HFF-Myc (cell line): ENCODE results near the gene TRMT112.
"Not testable (repeated sequence)": the region's sequence is repeated elsewhere in the genome, so short reads cannot be mapped to it uniquely, and the experiment has no call there.

Experiments
- DNase-seq: peaks from one replicate; pipeline ENCODE4 v3.0.0-alpha.2; 2011; ENCODE audit warnings: low read depth; ENCODE audit errors: extremely low read depth
- H3K4me3 ChIP-seq: replicated peaks from 2 replicates; pipeline ENCODE4 v1.5.1; 2011; ENCODE audit warnings: low read depth, mild to moderate bottlenecking, control low read depth, low read length
- TF ChIP-seq, protein P1 (sequence below): IDR thresholded peaks from 2 replicates; pipeline ENCODE4 v1.5.1; 2012; ENCODE audit warnings: mild to moderate bottlenecking, low read depth, low read length, control low read depth; ENCODE audit errors: missing control alignments

TRMT112 gene

GRCh38 chr11:64314146-64314804, 3.1 kb downstream of the TRMT112 start:
- DNase-seq = no peak
- TF ChIP-seq, protein P1, sequence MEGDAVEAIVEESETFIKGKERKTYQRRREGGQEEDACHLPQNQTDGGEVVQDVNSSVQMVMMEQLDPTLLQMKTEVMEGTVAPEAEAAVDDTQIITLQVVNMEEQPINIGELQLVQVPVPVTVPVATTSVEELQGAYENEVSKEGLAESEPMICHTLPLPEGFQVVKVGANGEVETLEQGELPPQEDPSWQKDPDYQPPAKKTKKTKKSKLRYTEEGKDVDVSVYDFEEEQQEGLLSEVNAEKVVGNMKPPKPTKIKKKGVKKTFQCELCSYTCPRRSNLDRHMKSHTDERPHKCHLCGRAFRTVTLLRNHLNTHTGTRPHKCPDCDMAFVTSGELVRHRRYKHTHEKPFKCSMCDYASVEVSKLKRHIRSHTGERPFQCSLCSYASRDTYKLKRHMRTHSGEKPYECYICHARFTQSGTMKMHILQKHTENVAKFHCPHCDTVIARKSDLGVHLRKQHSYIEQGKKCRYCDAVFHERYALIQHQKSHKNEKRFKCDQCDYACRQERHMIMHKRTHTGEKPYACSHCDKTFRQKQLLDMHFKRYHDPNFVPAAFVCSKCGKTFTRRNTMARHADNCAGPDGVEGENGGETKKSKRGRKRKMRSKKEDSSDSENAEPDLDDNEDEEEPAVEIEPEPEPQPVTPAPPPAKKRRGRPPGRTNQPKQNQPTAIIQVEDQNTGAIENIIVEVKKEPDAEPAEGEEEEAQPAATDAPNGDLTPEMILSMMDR = peak; percentile 30
- no peak overlapping the region for H3K4me3 ChIP-seq

GRCh38 chr11:64313491-64314145, 3.7 kb downstream of the TRMT112 start:
- no peak for DNase-seq
- TF ChIP-seq, protein P1 = no peak
- H3K4me3 ChIP-seq = no peak overlapping the region

- no peak overlapping the region for H3K4me3 ChIP-seq
- DNase-seq = no peak
- TF ChIP-seq, protein P1 = no peak
Measured at GRCh38 chr11:64312947-64313346, 4.4 kb downstream of the TRMT112 start.

DNA sequence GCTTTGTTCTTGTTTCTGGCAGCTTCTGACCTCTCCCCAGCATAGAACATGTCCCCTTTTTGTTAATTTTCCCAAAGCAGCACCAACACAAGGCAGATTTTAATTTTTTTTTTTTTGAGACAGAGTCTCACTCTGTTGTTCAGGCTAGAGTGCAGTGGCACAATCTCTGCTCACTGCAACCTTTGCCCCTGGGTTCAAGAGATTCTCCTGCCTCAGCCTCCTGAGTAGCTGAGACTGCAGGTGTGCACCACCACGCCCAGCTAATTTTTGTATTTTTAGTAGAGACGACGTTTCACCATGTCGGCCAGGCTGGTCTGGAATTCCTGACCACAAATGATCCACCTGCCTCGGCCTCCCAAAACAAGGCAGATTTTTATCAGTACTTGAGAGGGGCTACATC, 9.6 kb downstream of the TRMT112 start:
- DNase-seq, H3K4me3 ChIP-seq: not testable (repeated sequence)

DNA sequence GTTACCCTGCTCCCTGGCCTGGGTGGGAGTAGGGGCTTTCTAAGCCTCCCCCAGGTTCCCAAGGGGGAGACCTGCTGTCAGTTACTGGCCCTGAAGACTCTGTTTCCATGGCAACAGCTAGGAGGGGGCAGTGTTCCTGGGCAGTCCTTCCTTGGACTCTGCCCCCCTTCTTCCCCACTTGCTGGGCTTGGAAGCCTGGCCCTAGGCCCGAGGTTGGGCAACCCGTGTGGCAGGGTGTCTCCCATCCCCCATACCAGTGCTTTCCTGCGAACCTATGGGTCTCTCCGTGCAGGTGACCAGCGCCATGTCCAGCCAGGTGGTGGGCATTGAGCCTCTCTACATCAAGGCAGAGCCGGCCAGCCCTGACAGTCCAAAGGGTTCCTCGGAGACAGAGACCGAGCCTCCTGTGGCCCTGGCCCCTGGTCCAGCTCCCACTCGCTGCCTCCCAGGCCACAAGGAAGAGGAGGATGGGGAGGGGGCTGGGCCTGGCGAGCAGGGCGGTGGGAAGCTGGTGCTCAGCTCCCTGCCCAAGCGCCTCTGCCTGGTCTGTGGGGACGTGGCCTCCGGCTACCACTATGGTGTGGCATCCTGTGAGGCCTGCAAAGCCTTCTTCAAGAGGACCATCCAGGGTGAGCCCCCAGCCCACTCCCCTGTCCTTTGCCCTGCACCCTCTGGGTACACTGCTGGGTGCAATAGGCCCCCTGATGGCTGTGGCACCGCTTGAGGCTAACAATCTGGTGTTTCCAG, 10.3 kb downstream of the TRMT112 start:
- H3K4me3 ChIP-seq = peak overlapping the region; percentile 79

DNA sequence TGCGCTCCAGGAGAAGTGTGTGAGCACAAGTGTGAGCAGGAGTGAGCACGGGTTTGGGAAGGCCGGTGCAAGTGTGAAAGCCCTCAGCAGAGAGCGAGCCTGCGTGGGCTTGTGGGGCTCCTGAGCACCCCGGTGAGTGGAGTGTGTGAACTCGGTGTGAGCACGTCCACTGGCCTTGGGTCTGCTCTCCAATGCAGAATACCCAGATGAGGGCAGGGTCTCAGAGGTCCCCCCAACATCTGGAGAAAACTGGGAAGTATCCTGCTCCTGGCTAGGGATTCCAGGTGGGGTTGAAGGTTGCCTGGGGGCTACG, 10.8 kb downstream of the TRMT112 start:
- DNase-seq = no peak
- TF ChIP-seq, protein P1 = no peak
- H3K4me3 ChIP-seq = peak overlapping the region; percentile 79

More for the DNA sequence above, 10.3 kb downstream of the TRMT112 start:
- no peak for DNase-seq
- TF ChIP-seq, protein P1 = no peak

DNA sequence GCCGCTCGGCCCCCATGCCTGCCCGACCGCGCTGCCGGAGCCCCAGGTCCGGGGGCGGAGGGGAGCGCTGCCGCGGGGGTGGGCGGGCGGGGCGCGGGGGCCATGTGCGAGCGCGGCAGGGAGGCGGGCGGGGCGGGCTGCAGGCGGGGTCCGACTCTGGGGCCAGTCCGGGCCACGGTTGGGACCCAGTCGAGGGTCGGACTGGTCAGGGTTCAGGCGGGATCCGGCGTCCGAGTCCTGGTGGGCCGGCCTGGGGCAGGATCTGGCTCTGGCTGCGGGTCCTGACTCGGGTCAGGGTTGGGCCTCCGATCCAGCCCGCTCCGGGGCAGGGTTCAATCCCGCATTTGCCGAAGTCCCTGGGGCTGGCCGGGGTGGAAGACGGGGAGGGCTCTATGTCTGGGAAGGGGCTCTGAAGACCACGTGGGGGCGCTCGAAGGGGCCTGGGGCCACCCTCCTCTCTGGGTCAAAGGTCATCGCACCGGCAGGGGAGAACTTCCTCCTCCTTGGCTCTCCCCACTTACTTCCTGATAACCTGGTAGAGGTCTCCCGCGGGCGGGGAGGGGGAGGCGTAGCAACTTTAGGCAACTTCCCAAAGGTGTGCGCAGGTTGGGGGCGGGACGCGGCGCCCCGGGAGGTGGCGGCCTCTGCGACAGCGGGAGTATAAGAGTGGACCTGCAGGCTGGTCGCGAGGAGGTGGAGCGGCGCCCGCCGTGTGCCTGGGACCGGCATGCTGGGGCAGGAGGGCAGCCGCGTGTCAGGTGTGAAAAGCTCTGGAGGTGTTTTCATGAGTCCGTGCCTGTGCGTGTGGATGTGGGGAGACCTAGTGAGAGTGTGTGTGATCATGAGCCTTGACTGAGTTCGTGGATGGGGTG, 11.4 kb downstream of the TRMT112 start:
- peak overlapping the region; percentile 79 for H3K4me3 ChIP-seq
- TF ChIP-seq, protein P1 = peak; percentile 24
- no peak for DNase-seq
